GM04503 (cell line): ENCODE data around the gene IL9R.
"Not testable (repeated sequence)": the region's sequence is repeated elsewhere in the genome, so short reads cannot be mapped to it uniquely, and the experiment has no call there.

Experiments used
- DNase-seq: peaks from one replicate; pipeline ENCODE4 v3.0.0-alpha.2; 2012; ENCODE audit warnings: low read depth

The IL9R gene

GRCh38 chrX:156030474-156030873 is 33.0 kb downstream of the IL9R start:
- DNase-seq = not testable (repeated sequence)
